IgD-negative memory B cell (primary cell): ENCODE results near the gene LEMD1. TPM values are rescaled to one million over a fixed set of nuclear protein-coding genes. Genes with fewer than 3 reads are reported as not detected.
"Not testable (repeated sequence)": the region's sequence is repeated elsewhere in the genome, so short reads cannot be mapped to it uniquely, and the experiment has no call there.

Experiments used
- H3K27ac Mint-ChIP-seq, 3 donors: one replicate each; pipeline ENCODE4 v1.8.0; 2020 to 2022; ENCODE audit warnings: mild to moderate bottlenecking in 3 of 3, mixed read lengths in 3 of 3, moderate library complexity in 1 of 3
- H3K27me3 Mint-ChIP-seq: one replicate; pipeline ENCODE4 v1.8.0; 2021; ENCODE audit warnings: mixed read lengths
- H3K36me3 Mint-ChIP-seq: one replicate; pipeline ENCODE4 v1.8.0; 2020; ENCODE audit warnings: mild to moderate bottlenecking, mixed read lengths
- H3K4me1 Mint-ChIP-seq, 3 donors: one replicate each; pipeline ENCODE4 v1.8.0; 2020 to 2022; ENCODE audit warnings: mixed read lengths in 3 of 3, mild to moderate bottlenecking in 1 of 3
- H3K4me3 Mint-ChIP-seq, 4 donors: one replicate each; pipeline ENCODE4 v1.8.0; 2020 to 2022; ENCODE audit warnings: mild to moderate bottlenecking in 4 of 4, mixed read lengths in 4 of 4, moderate library complexity in 3 of 4
- H3K9me3 Mint-ChIP-seq, 3 donors: one replicate each; pipeline ENCODE4 v1.8.0; 2020 to 2021; ENCODE audit warnings: mixed read lengths in 3 of 3, mild to moderate bottlenecking in 1 of 3
- polyA plus RNA-seq: library from polyadenylated mRNA; unstranded; fragments of 300-500 nt; fragmentation: Illumina TruSeq; gene quantifications from one replicate; pipeline ENCODE4 v1.2.3, GENCODE V29; 2021

LEMD1 gene
- polyA plus RNA-seq, 1 donor from 2014 or later = not detected

GRCh38 chr1:205370780-205371179, 51.1 kb downstream of the LEMD1 start:
- H3K4me3 Mint-ChIP-seq = no peak overlapping the region
- no peaks in the 10 kb centered on the region for H3K9me3 Mint-ChIP-seq
- H3K27ac Mint-ChIP-seq = no peak overlapping the region
- peaks cover 11% of the 10 kb centered on the region for H3K27me3 Mint-ChIP-seq
- peaks cover 0 to 5% (median 1%) of the 10 kb centered on the region in 3 donors for H3K4me1 Mint-ChIP-seq
- no peaks in the 10 kb centered on the region for H3K36me3 Mint-ChIP-seq

GRCh38 chr1:205369701-205370123, 52.1 kb downstream of the LEMD1 start:
- peaks cover 0 to 5% (median 1%) of the 10 kb centered on the region in 3 donors for H3K4me1 Mint-ChIP-seq
- peaks cover 14% of the 10 kb centered on the region for H3K27me3 Mint-ChIP-seq
- no peaks in the 10 kb centered on the region for H3K36me3 Mint-ChIP-seq
- H3K27ac Mint-ChIP-seq = no peak overlapping the region
- H3K9me3 Mint-ChIP-seq = no peaks in the 10 kb centered on the region
- no peak overlapping the region for H3K4me3 Mint-ChIP-seq

- Mint-ChIP-seq H3K36me3 (no peaks in the 10 kb centered on the region), H3K4me1 (peaks cover 0 to 1% (median 0%) of the 10 kb centered on the region in 3 donors), H3K4me3 (no peak overlapping the region), H3K9me3 (no peaks in the 10 kb centered on the region), H3K27me3 (peaks cover 4% of the 10 kb centered on the region), H3K27ac (no peak overlapping the region)
These were observed 53.4 kb downstream of the LEMD1 start for GRCh38 chr1:205368478-205368877.

GRCh38 chr1:205365945-205366463, 55.9 kb downstream of the LEMD1 start:
- H3K27me3 Mint-ChIP-seq = peaks cover 4% of the 10 kb centered on the region
- no peaks in the 10 kb centered on the region for H3K36me3 Mint-ChIP-seq
- no peaks in the 10 kb centered on the region for H3K9me3 Mint-ChIP-seq
- H3K27ac Mint-ChIP-seq = no peak overlapping the region
- peaks cover 0 to 1% (median 0%) of the 10 kb centered on the region in 3 donors for H3K4me1 Mint-ChIP-seq
- no peak overlapping the region for H3K4me3 Mint-ChIP-seq

GRCh38 chr1:205365086-205365485, 56.8 kb downstream of the LEMD1 start:
- not testable (repeated sequence) for H3K27ac Mint-ChIP-seq, H3K36me3 Mint-ChIP-seq, H3K4me1 Mint-ChIP-seq, H3K27me3 Mint-ChIP-seq, H3K4me3 Mint-ChIP-seq, H3K9me3 Mint-ChIP-seq

GRCh38 chr1:205360891-205361290, 61.0 kb downstream of the LEMD1 start:
- H3K36me3 Mint-ChIP-seq = no peaks in the 10 kb centered on the region
- no peaks in the 10 kb centered on the region for H3K4me1 Mint-ChIP-seq
- no peak overlapping the region for H3K27ac Mint-ChIP-seq
- H3K9me3 Mint-ChIP-seq = no peaks in the 10 kb centered on the region
- no peak overlapping the region for H3K4me3 Mint-ChIP-seq
- peaks cover 16% of the 10 kb centered on the region for H3K27me3 Mint-ChIP-seq

GRCh38 chr1:205359771-205360565, 61.9 kb downstream of the LEMD1 start:
- H3K36me3 Mint-ChIP-seq = no peaks in the 10 kb centered on the region
- H3K27ac Mint-ChIP-seq = no peak overlapping the region

GRCh38 chr1:205358579-205358978, 63.3 kb downstream of the LEMD1 start:
- H3K4me1 Mint-ChIP-seq = peaks cover 2 to 6% (median 4%) of the 10 kb centered on the region in 3 donors
- H3K27me3 Mint-ChIP-seq = peaks cover 14% of the 10 kb centered on the region
- no peak overlapping the region for H3K27ac Mint-ChIP-seq
- no peaks in the 10 kb centered on the region for H3K9me3 Mint-ChIP-seq
- H3K4me3 Mint-ChIP-seq = no peak overlapping the region
- no peaks in the 10 kb centered on the region for H3K36me3 Mint-ChIP-seq

More at GRCh38 chr1:205359771-205360565, 61.9 kb downstream of the LEMD1 start:
- no peak overlapping the region for H3K4me3 Mint-ChIP-seq
- H3K27me3 Mint-ChIP-seq = peaks cover 14% of the 10 kb centered on the region
- no peaks in the 10 kb centered on the region for H3K9me3 Mint-ChIP-seq
- H3K4me1 Mint-ChIP-seq = no peaks in the 10 kb centered on the region

GRCh38 chr1:205357567-205357966, 64.3 kb downstream of the LEMD1 start:
- H3K36me3 Mint-ChIP-seq = no peaks in the 10 kb centered on the region
- peaks cover 2 to 6% (median 4%) of the 10 kb centered on the region in 3 donors for H3K4me1 Mint-ChIP-seq
- H3K4me3 Mint-ChIP-seq = no peak overlapping the region
- peaks cover 14% of the 10 kb centered on the region for H3K27me3 Mint-ChIP-seq
- H3K9me3 Mint-ChIP-seq = no peaks in the 10 kb centered on the region
- H3K27ac Mint-ChIP-seq = no peak overlapping the region

GRCh38 chr1:205356440-205357139, 65.3 kb downstream of the LEMD1 start, which contains the start of gene KLHDC8A:
KLHDC8A (minus strand) TSS chr1:205356922; CDS start chr1:205343604, 13,318 bp downstream.
- no peak within 1 kb of the TSS for H3K4me3 Mint-ChIP-seq
- H3K27me3 Mint-ChIP-seq = peaks cover 14% of the 10 kb centered on the region
- peaks cover 2 to 6% (median 4%) of the 10 kb centered on the region in 3 donors for H3K4me1 Mint-ChIP-seq
- no peaks in the 10 kb centered on the region for H3K36me3 Mint-ChIP-seq
- no peaks in the 10 kb centered on the region for H3K9me3 Mint-ChIP-seq
- no peak within 1 kb of the TSS for H3K27ac Mint-ChIP-seq

GRCh38 chr1:205355075-205355453, 66.8 kb downstream of the LEMD1 start:
- no peak overlapping the region for H3K4me3 Mint-ChIP-seq
- H3K4me1 Mint-ChIP-seq = peaks cover 6 to 10% (median 9%) of the 10 kb centered on the region in 3 donors
- peaks cover 14% of the 10 kb centered on the region for H3K27me3 Mint-ChIP-seq
- no peaks in the 10 kb centered on the region for H3K36me3 Mint-ChIP-seq
- no peaks in the 10 kb centered on the region for H3K9me3 Mint-ChIP-seq
- H3K27ac Mint-ChIP-seq = no peak overlapping the region

- H3K27me3 Mint-ChIP-seq = peaks cover 14% of the 10 kb centered on the region
- H3K36me3 Mint-ChIP-seq = no peaks in the 10 kb centered on the region
- H3K27ac Mint-ChIP-seq = no peak overlapping the region
- H3K4me3 Mint-ChIP-seq = no peak overlapping the region
- H3K9me3 Mint-ChIP-seq = no peaks in the 10 kb centered on the region
- peaks cover 12 to 16% (median 15%) of the 10 kb centered on the region in 3 donors for H3K4me1 Mint-ChIP-seq
These were observed 67.4 kb downstream of the LEMD1 start for GRCh38 chr1:205354259-205355074.

GRCh38 chr1:205353612-205354011, 68.2 kb downstream of the LEMD1 start:
- Mint-ChIP-seq H3K4me3 (no peak overlapping the region), H3K27me3 (peaks cover 14% of the 10 kb centered on the region), H3K4me1 (peaks cover 19 to 24% (median 20%) of the 10 kb centered on the region in 3 donors), H3K9me3 (no peaks in the 10 kb centered on the region), H3K36me3 (no peaks in the 10 kb centered on the region), H3K27ac (no peak overlapping the region)

GRCh38 chr1:205353191-205353590, 68.7 kb downstream of the LEMD1 start:
- Mint-ChIP-seq H3K36me3 (no peaks in the 10 kb centered on the region), H3K4me3 (no peak overlapping the region), H3K27me3 (peaks cover 14% of the 10 kb centered on the region), H3K9me3 (no peaks in the 10 kb centered on the region), H3K27ac (no peak overlapping the region), H3K4me1 (peaks cover 23 to 28% (median 24%) of the 10 kb centered on the region in 3 donors)
